ENCODE results near the gene GALNT14. TPM values are rescaled to one million over a fixed set of nuclear protein-coding genes. Genes with fewer than 3 reads are reported as not detected.

GALNT14 gene
- total and polyA plus RNA-seq, 2 of the 8 experiments (the other 6 are each of a cell fraction or from before 2014, with no cell fraction given), result 13.0 to 13.7 TPM

- TF ChIP-seq, protein P1, sequence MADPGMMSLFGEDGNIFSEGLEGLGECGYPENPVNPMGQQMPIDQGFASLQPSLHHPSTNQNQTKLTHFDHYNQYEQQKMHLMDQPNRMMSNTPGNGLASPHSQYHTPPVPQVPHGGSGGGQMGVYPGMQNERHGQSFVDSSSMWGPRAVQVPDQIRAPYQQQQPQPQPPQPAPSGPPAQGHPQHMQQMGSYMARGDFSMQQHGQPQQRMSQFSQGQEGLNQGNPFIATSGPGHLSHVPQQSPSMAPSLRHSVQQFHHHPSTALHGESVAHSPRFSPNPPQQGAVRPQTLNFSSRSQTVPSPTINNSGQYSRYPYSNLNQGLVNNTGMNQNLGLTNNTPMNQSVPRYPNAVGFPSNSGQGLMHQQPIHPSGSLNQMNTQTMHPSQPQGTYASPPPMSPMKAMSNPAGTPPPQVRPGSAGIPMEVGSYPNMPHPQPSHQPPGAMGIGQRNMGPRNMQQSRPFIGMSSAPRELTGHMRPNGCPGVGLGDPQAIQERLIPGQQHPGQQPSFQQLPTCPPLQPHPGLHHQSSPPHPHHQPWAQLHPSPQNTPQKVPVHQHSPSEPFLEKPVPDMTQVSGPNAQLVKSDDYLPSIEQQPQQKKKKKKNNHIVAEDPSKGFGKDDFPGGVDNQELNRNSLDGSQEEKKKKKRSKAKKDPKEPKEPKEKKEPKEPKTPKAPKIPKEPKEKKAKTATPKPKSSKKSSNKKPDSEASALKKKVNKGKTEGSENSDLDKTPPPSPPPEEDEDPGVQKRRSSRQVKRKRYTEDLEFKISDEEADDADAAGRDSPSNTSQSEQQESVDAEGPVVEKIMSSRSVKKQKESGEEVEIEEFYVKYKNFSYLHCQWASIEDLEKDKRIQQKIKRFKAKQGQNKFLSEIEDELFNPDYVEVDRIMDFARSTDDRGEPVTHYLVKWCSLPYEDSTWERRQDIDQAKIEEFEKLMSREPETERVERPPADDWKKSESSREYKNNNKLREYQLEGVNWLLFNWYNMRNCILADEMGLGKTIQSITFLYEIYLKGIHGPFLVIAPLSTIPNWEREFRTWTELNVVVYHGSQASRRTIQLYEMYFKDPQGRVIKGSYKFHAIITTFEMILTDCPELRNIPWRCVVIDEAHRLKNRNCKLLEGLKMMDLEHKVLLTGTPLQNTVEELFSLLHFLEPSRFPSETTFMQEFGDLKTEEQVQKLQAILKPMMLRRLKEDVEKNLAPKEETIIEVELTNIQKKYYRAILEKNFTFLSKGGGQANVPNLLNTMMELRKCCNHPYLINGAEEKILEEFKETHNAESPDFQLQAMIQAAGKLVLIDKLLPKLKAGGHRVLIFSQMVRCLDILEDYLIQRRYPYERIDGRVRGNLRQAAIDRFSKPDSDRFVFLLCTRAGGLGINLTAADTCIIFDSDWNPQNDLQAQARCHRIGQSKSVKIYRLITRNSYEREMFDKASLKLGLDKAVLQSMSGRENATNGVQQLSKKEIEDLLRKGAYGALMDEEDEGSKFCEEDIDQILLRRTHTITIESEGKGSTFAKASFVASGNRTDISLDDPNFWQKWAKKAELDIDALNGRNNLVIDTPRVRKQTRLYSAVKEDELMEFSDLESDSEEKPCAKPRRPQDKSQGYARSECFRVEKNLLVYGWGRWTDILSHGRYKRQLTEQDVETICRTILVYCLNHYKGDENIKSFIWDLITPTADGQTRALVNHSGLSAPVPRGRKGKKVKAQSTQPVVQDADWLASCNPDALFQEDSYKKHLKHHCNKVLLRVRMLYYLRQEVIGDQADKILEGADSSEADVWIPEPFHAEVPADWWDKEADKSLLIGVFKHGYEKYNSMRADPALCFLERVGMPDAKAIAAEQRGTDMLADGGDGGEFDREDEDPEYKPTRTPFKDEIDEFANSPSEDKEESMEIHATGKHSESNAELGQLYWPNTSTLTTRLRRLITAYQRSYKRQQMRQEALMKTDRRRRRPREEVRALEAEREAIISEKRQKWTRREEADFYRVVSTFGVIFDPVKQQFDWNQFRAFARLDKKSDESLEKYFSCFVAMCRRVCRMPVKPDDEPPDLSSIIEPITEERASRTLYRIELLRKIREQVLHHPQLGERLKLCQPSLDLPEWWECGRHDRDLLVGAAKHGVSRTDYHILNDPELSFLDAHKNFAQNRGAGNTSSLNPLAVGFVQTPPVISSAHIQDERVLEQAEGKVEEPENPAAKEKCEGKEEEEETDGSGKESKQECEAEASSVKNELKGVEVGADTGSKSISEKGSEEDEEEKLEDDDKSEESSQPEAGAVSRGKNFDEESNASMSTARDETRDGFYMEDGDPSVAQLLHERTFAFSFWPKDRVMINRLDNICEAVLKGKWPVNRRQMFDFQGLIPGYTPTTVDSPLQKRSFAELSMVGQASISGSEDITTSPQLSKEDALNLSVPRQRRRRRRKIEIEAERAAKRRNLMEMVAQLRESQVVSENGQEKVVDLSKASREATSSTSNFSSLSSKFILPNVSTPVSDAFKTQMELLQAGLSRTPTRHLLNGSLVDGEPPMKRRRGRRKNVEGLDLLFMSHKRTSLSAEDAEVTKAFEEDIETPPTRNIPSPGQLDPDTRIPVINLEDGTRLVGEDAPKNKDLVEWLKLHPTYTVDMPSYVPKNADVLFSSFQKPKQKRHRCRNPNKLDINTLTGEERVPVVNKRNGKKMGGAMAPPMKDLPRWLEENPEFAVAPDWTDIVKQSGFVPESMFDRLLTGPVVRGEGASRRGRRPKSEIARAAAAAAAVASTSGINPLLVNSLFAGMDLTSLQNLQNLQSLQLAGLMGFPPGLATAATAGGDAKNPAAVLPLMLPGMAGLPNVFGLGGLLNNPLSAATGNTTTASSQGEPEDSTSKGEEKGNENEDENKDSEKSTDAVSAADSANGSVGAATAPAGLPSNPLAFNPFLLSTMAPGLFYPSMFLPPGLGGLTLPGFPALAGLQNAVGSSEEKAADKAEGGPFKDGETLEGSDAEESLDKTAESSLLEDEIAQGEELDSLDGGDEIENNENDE (IDR thresholded peaks at IDR 0.05; ENCODE audit: insufficient replicate concordance, low read length), result no peak
Measured at GRCh38 chr2:31018280-31018679, 120.0 kb downstream of the GALNT14 start (continued).

All from H1 (cell line).